GM19395 (cell line): ENCODE results near the gene RPLP2.

Experiments used
- ATAC-seq: cut with Tn5 transposase; IDR thresholded peaks from one replicate; pipeline ENCODE4 v1.9.1; 2021; ENCODE audit warnings: mild to moderate bottlenecking, moderate library complexity; ENCODE audit not compliant: unreplicated experiment

Gene RPLP2

DNA sequence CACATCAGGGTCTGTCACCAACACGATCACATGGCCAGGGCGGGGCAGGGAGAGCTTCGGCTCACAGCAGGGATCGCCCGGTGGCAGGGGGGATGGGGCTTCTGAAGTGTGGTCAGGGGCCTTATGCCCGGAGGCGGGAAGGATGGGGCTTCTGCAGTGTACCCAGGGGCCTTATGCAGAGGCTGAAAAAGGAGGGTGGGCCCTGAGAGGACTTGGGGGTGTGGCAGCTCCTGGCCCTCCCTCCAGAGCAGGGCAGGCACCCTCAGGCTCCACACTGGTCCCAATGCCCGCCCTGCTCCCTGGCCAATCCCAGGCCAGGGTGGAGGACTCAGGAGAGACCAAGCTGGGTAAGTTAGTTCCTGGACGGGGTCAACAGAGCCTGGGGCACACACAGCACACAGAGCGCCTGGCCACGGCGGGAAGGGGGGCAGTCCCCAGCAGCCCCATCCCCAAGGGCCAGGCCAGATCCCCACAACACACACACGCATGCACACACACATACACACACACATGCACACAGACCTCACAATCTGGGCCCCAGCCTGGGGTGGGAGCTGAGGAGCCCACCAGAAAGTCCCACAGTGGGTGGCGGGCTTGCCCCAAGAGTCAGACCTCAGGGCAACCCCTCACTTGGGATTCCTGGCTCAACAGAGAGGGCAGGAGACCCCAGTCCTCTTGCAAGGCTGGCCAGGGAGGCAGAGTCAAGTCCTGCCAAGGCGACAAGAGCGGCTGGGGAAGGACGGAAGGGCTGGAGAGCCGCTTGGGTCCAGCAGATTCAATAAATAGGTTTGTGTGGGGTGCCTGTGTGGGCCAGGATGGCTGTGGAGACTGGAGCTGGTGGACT lies 18.8 kb upstream of the RPLP2 start:
- no peak for ATAC-seq

- no peak for ATAC-seq
Measured at GRCh38 chr11:791658-792534, 17.9 kb upstream of the RPLP2 start.

DNA sequence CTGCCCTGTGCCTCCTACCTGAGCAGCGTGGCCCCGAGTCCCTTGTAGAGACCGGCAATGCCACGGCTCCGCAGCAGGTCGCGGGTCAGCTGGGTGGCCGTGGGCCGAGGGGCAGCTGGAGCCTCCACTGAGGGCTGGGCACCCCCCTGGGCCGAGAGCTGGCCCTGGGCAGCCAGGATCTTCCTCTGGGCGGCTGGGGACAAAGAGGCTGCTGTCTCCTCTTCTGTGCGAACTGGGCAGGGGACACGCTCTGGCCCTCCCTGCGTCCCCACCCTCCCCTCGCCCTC lies 17.3 kb upstream of the RPLP2 start:
- no peak for ATAC-seq

DNA sequence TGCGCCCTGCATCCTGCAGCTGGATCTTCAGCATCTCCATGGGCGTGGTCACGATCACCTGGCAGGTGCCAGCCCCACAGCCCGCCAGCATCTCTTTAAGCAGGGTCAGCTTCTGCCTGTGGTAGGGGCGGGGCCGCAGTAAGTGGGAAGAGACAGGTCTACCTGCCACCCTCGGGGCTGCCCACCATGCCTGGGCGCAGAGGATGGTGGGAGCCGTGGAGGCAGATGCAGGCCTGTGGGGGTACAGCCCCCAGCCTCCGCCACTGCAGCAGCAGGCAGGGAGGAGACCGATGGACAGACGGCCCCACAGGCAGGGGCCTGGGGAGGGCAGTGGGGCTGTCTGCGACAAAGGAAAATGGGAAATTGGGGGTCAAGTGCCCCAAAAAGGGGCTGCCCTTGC lies 16.9 kb upstream of the RPLP2 start:
- ATAC-seq = no peak

DNA sequence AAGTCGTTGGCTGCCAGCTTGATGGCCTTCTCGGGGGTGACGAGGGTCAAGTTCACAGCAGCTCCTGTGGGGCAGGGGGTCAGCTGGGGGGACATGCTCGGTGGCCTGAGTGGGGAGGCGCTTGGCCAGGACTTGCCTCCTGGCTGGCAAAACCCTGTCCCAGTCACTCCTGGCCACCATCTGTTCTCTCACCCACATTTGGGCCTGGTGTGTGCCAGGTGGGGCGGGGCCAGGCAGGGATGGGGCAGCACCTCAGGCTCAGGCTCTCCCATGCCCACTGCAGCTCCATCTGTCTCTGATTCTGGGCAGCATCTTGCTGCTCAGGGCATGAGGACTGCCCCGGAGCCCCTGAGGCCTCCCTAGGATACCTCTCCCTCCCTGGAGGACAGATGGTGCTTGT lies 16.2 kb upstream of the RPLP2 start:
- no peak for ATAC-seq

GRCh38 chr11:794013-794765 lies 15.6 kb upstream of the RPLP2 start:
- no peak for ATAC-seq

DNA sequence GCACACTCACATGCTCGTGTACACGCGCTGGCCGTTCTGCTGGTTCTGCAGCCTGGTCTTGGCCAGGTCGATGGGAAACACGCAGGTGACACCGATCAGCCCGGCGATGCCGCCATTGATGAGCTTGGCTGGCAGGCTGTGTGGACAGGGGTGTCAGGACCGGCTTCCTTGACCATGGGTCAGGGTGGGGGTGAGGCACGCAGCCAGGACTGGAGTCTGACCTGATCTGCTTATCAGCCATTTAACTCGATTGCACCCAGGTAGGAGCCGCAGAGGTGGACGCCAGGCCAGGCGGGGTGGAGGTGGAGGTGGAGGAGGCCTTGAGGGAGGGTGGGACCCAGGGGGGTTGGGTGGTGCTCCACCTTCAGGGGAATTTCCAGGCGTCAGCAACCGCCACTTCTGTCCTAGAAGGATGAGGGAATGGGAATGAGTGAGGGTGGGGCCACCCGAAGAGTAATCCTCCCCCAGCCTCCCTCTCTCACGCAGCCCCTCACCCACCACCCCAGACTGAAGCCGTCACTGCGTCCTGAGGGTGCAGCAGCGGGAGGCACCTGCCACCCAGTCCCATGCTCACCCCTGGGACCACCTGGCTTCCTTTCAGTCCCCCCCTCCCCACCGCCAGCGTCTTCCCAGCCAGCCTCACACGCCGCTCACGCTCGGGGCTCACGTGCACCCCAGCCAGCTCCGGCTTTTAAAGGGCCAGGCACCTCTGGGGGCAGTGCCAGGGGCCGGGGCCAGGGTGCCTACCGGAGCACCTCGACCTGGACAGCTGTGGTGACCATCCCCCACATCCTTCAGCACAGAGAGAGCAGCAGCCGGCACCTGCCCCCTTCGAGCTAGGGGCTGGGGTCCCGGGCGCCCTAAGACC lies 14.8 kb upstream of the RPLP2 start:
- ATAC-seq = no peak

- ATAC-seq = no peak
Measured at GRCh38 chr11:795634-796564, 13.9 kb upstream of the RPLP2 start.

GRCh38 chr11:796565-797295 lies 13.0 kb upstream of the RPLP2 start:
- ATAC-seq = no peak

DNA sequence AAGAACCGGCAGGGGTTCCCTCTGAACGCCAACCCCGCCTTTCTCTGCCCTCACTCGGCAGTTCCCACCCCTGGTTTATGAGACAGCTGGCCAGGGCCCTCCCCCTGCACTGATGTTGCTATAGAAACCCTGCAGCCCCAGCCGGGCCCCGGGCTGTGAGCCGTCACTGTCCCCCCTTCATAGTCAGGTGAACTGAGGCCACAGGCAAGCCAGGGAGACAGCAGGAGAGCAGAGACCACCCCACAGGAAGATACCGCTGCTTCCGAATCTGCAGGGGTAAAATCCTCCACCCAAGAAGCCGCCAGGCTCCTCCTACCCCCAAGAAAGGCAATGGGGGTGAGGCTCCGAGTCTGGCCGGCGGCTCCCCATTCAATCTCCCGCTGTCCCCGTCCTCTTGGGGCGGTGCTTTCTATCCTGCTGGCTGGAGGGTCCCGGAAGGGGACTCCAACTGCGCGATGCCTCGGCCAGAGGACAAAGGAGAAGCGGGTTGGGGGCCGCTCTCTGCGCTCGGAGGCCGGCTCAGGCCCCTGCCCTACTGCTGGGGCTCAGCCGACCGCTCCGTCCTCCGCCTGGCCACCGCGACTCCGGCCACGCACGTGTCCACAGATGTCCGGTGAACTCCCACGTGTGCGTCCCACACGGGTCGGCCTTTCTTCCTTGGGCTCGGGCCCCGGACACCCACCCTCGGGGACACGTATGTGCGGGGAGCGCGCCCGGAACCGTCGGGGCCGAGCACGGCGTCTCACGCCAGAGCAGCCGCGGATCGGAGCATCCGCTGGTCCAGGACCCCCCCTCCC lies 12.3 kb upstream of the RPLP2 start:
- ATAC-seq = peak; percentile 45

DNA sequence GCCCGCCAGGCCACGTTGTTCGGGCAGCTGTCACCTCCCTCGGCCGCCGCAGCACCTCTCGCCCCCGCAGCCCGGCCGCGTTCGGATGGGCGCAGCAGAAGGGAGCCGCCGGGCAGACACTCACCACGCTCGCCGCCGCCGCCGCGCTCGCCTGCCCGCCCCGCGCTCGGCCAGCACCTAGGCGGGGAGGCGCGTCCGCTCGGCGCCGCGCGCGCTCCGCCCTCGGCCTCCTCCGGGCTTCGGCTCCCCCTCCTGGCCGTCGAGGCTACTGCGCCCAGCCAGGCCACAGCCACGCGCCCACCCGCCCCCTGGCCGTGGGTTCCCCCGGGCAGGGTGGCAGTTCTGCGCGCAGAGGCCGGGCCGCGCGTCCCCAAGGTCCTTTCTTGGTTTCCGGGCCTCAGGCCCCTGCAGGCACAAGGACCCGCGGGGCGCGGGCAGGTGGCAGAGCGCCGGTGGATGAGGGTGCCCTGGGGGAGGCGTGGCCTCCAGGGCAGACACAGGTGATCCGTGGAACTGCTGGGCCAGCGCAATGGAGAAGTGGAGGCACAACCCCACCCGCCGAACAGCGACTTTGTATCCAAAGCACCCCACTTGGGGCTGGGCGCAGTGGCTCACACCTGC lies 11.6 kb upstream of the RPLP2 start, which contains the start of gene SLC25A22:
TSS of gene SLC25A22 (minus strand) at position 189 of the 621 bp plus-strand sequence. CDS start 3,275 bp downstream, outside the sequence.
- ATAC-seq = peak; percentile 56

- ATAC-seq = no peak
Measured at GRCh38 chr11:799641-800316, 10.0 kb upstream of the RPLP2 start.

DNA sequence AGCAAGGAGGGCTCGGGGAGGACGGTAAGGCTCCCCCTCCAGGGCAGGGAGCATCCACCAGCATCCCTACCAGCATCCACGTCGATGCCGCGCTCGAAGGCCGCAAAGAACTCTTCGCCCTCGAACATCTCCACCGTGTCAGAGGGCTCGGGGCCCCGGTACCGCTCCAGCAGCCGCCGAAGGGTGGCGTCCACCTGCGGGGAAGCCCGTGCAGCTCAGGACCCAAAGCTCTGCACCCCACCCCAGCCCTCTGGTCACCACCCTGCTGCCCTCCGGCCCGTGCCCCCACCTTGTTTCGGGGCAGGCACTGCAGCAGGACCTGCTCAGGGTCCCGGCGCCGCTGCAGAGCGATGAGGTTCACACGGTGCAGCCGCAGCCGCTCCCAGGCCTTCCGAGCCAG lies 9.3 kb upstream of the RPLP2 start:
- ATAC-seq = no peak

DNA sequence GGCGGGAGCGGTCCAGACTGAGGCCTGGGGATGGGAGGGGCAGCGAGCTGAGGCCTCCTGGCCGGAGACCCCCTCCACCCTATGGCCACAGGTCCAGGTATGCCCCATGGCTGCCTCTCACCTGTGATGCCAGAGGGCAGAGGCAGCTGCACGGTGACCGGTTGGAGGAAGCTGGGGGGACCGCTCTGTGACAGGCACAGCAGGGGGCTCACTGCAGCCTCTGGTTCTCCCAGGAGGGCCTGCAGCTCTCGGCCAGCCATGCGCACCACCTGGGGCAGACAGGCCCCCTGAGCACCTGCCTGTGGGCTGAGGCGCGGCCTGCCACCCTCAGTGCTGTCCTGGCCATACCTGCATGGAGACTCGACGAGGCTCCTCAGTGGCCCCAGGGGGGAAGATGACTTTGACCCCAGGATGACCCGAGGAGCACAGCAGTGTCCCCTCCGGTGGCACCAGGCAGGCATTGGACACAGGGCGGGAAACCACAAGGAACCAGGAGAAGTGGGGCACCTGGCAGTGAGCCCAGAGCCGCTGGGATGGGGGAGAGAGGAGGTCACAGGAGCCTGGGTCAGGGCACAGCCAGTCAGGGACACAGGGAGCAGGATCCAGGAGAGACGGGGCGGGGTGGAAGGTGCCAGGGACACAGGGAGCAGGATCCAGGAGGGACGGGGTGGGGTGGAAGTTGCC lies 8.5 kb upstream of the RPLP2 start:
- no peak for ATAC-seq

DNA sequence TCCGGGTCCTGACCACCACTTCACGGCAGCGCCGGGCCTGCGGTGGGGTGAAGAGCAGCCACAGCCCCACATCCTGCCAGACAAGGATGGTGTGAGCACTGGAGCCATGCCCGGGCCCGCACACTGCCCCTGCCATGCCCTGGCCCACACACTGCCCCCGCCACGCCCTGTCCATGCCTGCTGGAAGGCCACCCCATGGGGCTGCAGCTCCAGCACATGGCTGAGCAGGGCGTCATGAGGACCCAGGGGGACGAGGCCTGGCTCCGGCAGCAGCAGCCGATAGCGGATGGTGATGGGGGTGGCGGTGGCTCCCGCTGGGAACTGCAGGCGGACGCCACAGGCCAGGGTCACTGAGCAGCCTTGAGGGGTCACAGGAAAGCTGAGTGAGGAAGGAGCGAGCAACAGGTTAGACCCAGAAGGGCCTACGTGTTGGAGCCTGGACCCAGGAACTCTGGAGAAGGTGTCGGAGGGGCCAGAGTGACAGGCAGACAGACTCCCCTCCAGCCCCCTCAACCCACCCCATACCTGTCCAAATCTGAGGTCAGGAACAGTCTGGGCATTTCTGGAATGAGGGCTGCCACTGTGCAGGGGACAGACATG lies 7.6 kb upstream of the RPLP2 start:
- no peak for ATAC-seq
